Measurements from ENCODE around the gene OTULIN. TPM values are rescaled to one million over a fixed set of nuclear protein-coding genes. Genes with fewer than 3 reads are reported as not detected.

Gene OTULIN
- total and polyA plus RNA-seq, 2 of the 8 experiments (the other 6 are each of a cell fraction or from before 2014, with no cell fraction given), result 5.2 to 34.8 TPM

GRCh38 chr5:14713476-14714390, 49.2 kb downstream of the OTULIN start:
- no peak overlapping the region for H2BK20ac ChIP-seq (ENCODE audit: low read length)
- FAIRE-seq, result no peak
- H3K36me3 ChIP-seq (ENCODE audit: control insufficient read depth in 2 of 4, insufficient read depth in 4 of 4, low read length in 3 of 4), result peaks cover 0 to 12% (median 5%) of the 10 kb centered on the region in 4 experiments; a peak in 5 of 8 replicates
- H3K18ac ChIP-seq (ENCODE audit: extremely low read depth, low read length), result no peak overlapping the region
- H4K91ac ChIP-seq (replicated peaks; ENCODE audit: insufficient read length, low read length), result no peak overlapping the region
- no peak overlapping the region for H2BK120ac ChIP-seq (replicated peaks; ENCODE audit: low read depth, low read length)
- no peak overlapping the region for H2BK5ac ChIP-seq (ENCODE audit: low read depth, low read length)
- ChIA-PET POLR2A (ENCODE audit: partially characterized antibody) (no interaction called here), CTCF (ENCODE audit: partially characterized antibody) (interaction anchor here (0.8 to 3.1 kb wide), 4 partner anchors 14 to 171 kb away, joined by 3 to 8 read pairs (median 4); no protein-coding TSS in a partner anchor)
- 89% methylated on average over 23 of the region's 23 CpGs; no CpG with 5 or more reads in 1 of the 2 experiments for WGBS, 2 experiments (ENCODE audit: extremely low coverage in 1 of 2, insufficient coverage in 1 of 2, insufficient read length in 1 of 2, insufficient replicate concordance in 2 of 2, low coverage in 1 of 2, low lambda C conversion rate in 2 of 2, missing lambda C conversion rate in 1 of 2)
- H2AFZ ChIP-seq (ENCODE audit: low read length), result no peak overlapping the region
- H3K79me2 ChIP-seq (ENCODE audit: control insufficient read depth in 1 of 2, insufficient read depth in 2 of 2, low read length in 2 of 2), result no peaks in the 10 kb centered on the region
- H3K4me3 ChIP-seq (ENCODE audit: extremely low read depth in 1 of 4, insufficient read depth in 2 of 4, low read depth in 3 of 4, low read length in 4 of 4), result no peak overlapping the region
- no peak overlapping the region for H2BK15ac ChIP-seq (ENCODE audit: low read length)
- H2AK5ac ChIP-seq (ENCODE audit: low read depth, low read length), result no peak overlapping the region
- no peak overlapping the region for H3K56ac ChIP-seq (replicated peaks; ENCODE audit: insufficient read length, low read depth, low read length)
- no peaks in the 10 kb centered on the region for H3K27me3 ChIP-seq (replicated peaks in 1 of 4; ENCODE audit: control insufficient read depth in 3 of 4, extremely low read depth in 1 of 4, insufficient read depth in 3 of 4, low read length in 3 of 4)
- H3K23ac ChIP-seq (ENCODE audit: insufficient read length), result no peak overlapping the region
- H3K9ac ChIP-seq (replicated peaks in 1 of 4; ENCODE audit: extremely low read depth in 1 of 4, low read depth in 3 of 4, low read length in 3 of 4), result no peak overlapping the region
- H4K20me1 ChIP-seq (replicated peaks in 1 of 2; ENCODE audit: control insufficient read depth in 1 of 2, insufficient read depth in 2 of 2, low read length in 2 of 2), result no peaks in the 10 kb centered on the region
- H2BK12ac ChIP-seq (ENCODE audit: low read depth, low read length), result no peak overlapping the region; the same call in 1 of the 2 replicates
- no peak overlapping the region for H3K4ac ChIP-seq (replicated peaks; ENCODE audit: insufficient read length, low read depth, low read length)
- no peak overlapping the region for H3K27ac ChIP-seq (ENCODE audit: low read depth, low read length)
- H3K79me1 ChIP-seq (ENCODE audit: low read depth, low read length), result no peaks in the 10 kb centered on the region; the same call in 1 of the 2 replicates
- H3K14ac ChIP-seq (ENCODE audit: insufficient read length), result no peak overlapping the region
- no peaks in the 10 kb centered on the region for H3K4me1 ChIP-seq (replicated peaks in 1 of 4; ENCODE audit: control insufficient read depth in 3 of 4, insufficient read depth in 4 of 4, low read length in 3 of 4)
- H4K5ac ChIP-seq (ENCODE audit: insufficient read length, low read depth, low read length), result no peak overlapping the region
- H3K23me2 ChIP-seq (ENCODE audit: low read depth, low read length), result no peaks in the 10 kb centered on the region
- no peak overlapping the region for H3K4me2 ChIP-seq (ENCODE audit: insufficient read depth in 1 of 2, low read depth in 2 of 2, low read length in 2 of 2)
- no peak for DNase-seq (ENCODE audit: low read depth in 1 of 2, low spot score in 2 of 2)
- peaks cover 3 to 5% of the 10 kb centered on the region in 2 experiments; a peak in 2 of 4 replicates for H3K9me3 ChIP-seq (ENCODE audit: insufficient read depth in 2 of 2, low read depth in 1 of 2, low read length in 1 of 2)
- H4K8ac ChIP-seq (ENCODE audit: extremely low read depth, insufficient read depth, low read length), result no peak overlapping the region
- TF ChIP-seq TBP (IDR thresholded peaks at IDR 0.05; ENCODE audit: low read depth, low read length) (no peak), ATF3 (IDR thresholded peaks at IDR 0.05; ENCODE audit: insufficient read depth, low read depth, low read length) (no peak), TCF12 (IDR thresholded peaks at IDR 0.05; ENCODE audit: low read depth, low read length) (no peak), ASH2L (IDR thresholded peaks at IDR 0.05; ENCODE audit: low read length) (no peak), CHD1 (IDR thresholded peaks at IDR 0.05; ENCODE audit: low read depth, low read length) (no peak), SRF (IDR thresholded peaks at IDR 0.05; ENCODE audit: low read depth, low read length) (no peak), MAX (IDR thresholded peaks at IDR 0.05) (no peak), USF2 (IDR thresholded peaks at IDR 0.05; ENCODE audit: low read length) (no peak), GABPA (IDR thresholded peaks at IDR 0.05; ENCODE audit: borderline replicate concordance, insufficient read depth, low read length) (no peak)
